ENCODE data around the gene STARD5. TPM values are rescaled to one million over a fixed set of nuclear protein-coding genes. Genes with fewer than 3 reads are reported as not detected.

Gene STARD5
- polyA plus RNA-seq, 2 of the 4 experiments (the other 2 are of a cell fraction), result 2.1 to 2.8 TPM

DNA sequence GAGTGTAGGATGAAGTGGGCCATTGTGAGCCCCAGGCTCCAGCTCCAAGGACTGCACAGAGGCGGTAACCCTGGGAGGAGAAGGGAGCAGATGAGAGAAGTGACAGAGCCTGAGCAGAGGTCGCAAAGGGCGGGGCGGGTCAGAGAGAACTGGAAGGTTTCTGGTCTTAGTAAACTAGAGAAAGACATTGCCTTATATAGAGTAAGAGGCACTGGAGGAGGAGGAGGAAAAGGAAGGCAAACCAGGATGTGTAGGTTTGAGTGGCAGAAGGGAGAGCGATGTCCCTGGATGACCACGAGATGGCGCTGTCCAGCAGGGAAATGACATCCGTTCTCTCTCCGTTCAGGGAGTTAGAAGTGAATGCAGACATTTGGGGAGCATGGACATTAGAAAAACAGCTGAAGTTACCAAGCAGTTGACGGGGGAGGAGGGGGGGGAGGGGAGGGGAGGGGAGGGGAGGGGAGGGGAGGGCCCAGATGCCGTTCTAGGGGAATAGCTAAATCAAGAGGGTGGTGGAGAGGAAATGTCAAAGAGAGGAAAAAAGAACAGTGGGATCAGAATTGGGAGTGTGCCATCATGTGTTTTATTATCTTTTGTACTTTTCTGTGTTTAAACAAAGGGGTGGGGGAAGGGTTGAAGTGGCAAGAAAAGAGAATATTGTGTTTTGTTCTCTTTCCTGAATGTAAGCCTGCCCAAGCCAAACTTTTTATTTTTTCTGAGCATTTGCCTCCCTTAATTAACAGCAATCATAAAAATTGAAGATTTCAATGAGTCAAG is 48.8 kb downstream of the STARD5 start:
- H3K4me2 ChIP-seq, result no peak overlapping the region
- H3K9me3 ChIP-seq, result peaks cover 15% of the 10 kb centered on the region; the same call in 2 of the 3 replicates
- 11% methylated on average over 11 of the region's 11 CpGs for whole genome bisulfite sequencing (ENCODE audit: missing lambda C conversion rate)
- DNase-seq (ENCODE audit: low read depth in 1 of 2, low spot score in 1 of 2) (peak; percentile 67 to 80), ATAC-seq (peak; percentile 82 to 97), FAIRE-seq (peak; percentile 100)
- H3K27ac ChIP-seq, result no peak overlapping the region
- ChIA-PET CTCF (interaction anchor here (0.6 to 20.2 kb wide), 65 partner anchors 8 to 991 kb away, joined by 3 to 361 read pairs (median 5); partner anchors contain the start of genes STARD5 and TMC3), POLR2A (no interaction called here)
- no peak overlapping the region for H3K4me3 ChIP-seq
- TF ChIP-seq, protein P1, sequence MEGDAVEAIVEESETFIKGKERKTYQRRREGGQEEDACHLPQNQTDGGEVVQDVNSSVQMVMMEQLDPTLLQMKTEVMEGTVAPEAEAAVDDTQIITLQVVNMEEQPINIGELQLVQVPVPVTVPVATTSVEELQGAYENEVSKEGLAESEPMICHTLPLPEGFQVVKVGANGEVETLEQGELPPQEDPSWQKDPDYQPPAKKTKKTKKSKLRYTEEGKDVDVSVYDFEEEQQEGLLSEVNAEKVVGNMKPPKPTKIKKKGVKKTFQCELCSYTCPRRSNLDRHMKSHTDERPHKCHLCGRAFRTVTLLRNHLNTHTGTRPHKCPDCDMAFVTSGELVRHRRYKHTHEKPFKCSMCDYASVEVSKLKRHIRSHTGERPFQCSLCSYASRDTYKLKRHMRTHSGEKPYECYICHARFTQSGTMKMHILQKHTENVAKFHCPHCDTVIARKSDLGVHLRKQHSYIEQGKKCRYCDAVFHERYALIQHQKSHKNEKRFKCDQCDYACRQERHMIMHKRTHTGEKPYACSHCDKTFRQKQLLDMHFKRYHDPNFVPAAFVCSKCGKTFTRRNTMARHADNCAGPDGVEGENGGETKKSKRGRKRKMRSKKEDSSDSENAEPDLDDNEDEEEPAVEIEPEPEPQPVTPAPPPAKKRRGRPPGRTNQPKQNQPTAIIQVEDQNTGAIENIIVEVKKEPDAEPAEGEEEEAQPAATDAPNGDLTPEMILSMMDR (IDR thresholded peaks at IDR 0.05), result peak; percentile 84
- TF ChIP-seq, protein P2, sequence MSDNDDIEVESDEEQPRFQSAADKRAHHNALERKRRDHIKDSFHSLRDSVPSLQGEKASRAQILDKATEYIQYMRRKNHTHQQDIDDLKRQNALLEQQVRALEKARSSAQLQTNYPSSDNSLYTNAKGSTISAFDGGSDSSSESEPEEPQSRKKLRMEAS (IDR thresholded peaks at IDR 0.05), result no peak
- TF ChIP-seq POLR2A (IDR thresholded peaks at IDR 0.05; ENCODE audit: low read length) (no peak), MAZ (IDR thresholded peaks at IDR 0.05; ENCODE audit: borderline replicate concordance, low read depth, low read length) (no peak), CBX8 (IDR thresholded peaks at IDR 0.05) (no peak), PHF8 (IDR thresholded peaks at IDR 0.05; ENCODE audit: borderline replicate concordance, low read depth) (no peak), MAFK (IDR thresholded peaks at IDR 0.05; ENCODE audit: partially characterized antibody) (no peak), CHD2 (IDR thresholded peaks at IDR 0.05; ENCODE audit: low read length, partially characterized antibody) (no peak), HOXB5 (CRISPR knock-in tag; IDR thresholded peaks at IDR 0.05) (no peak), FOSL2 (IDR thresholded peaks at IDR 0.05) (no peak), FOSL2 (CRISPR knock-in tag; IDR thresholded peaks at IDR 0.05) (no peak), TFCP2L1 (CRISPR knock-in tag; IDR thresholded peaks at IDR 0.05) (no peak), SMC3 (IDR thresholded peaks at IDR 0.05) (peak; percentile 95), ZFP36 (IDR thresholded peaks at IDR 0.05; ENCODE audit: borderline replicate concordance, partially characterized antibody) (no peak), ZNF302 (CRISPR knock-in tag; IDR thresholded peaks at IDR 0.05) (no peak), EP300 (IDR thresholded peaks at IDR 0.05) (no peak), CBX2 (IDR thresholded peaks at IDR 0.05; ENCODE audit: borderline replicate concordance, low read depth) (no peak), RAD21 (conservative IDR thresholded peaks at IDR 0.05 in 1 of 2, IDR thresholded peaks at IDR 0.05 in 1 of 2) (peak; percentile 94 to 97), HEYL (CRISPR knock-in tag; IDR thresholded peaks at IDR 0.05) (no peak), RARB (CRISPR knock-in tag; IDR thresholded peaks at IDR 0.05) (no peak)
- TF ChIP-seq, protein P3, sequence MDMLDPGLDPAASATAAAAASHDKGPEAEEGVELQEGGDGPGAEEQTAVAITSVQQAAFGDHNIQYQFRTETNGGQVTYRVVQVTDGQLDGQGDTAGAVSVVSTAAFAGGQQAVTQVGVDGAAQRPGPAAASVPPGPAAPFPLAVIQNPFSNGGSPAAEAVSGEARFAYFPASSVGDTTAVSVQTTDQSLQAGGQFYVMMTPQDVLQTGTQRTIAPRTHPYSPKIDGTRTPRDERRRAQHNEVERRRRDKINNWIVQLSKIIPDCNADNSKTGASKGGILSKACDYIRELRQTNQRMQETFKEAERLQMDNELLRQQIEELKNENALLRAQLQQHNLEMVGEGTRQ (IDR thresholded peaks at IDR 0.05), result no peak
- TF ChIP-seq, protein P4, sequence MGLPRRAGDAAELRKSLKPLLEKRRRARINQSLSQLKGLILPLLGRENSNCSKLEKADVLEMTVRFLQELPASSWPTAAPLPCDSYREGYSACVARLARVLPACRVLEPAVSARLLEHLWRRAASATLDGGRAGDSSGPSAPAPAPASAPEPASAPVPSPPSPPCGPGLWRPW (IDR thresholded peaks at IDR 0.05), result no peak
- TF ChIP-seq, protein P5, sequence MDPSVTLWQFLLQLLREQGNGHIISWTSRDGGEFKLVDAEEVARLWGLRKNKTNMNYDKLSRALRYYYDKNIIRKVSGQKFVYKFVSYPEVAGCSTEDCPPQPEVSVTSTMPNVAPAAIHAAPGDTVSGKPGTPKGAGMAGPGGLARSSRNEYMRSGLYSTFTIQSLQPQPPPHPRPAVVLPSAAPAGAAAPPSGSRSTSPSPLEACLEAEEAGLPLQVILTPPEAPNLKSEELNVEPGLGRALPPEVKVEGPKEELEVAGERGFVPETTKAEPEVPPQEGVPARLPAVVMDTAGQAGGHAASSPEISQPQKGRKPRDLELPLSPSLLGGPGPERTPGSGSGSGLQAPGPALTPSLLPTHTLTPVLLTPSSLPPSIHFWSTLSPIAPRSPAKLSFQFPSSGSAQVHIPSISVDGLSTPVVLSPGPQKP (IDR thresholded peaks at IDR 0.05; ENCODE audit: low read depth, low read length), result no peak
- H3K4me1 ChIP-seq, result no peaks in the 10 kb centered on the region

DNA sequence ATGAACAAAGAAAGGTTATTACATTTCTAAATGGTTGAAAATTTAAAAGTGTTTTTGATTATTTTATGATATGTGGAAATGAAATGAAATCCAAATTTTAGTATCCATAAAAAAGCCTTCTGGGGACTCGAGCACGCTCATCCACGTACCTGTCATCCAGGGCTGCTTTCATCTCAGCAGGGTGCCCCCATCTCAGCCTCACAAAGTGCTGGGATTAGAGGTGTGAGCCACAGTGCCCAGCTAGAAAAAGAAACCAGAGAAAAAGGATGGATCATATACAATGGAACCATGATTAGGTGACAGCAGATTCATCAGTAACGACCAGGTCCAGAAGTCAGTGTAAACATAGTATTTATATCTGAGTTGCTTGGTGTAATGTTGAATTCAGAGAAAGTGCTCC is 49.7 kb downstream of the STARD5 start:
- Histone ChIP-seq H3K4me1 (no peaks in the 10 kb centered on the region), H3K9me3 (peaks cover 15% of the 10 kb centered on the region; the same call in 2 of the 3 replicates), H3K4me2 (no peak overlapping the region), H3K27ac (no peak overlapping the region), H3K4me3 (no peak overlapping the region)
- no peak for FAIRE-seq
- no peak for ATAC-seq
- DNase-seq (ENCODE audit: low read depth in 1 of 2, low spot score in 1 of 2), result no peak
- CTCF ChIA-PET, result interaction anchor here (0.5 to 20.2 kb wide), 42 partner anchors 8 to 877 kb away, joined by 3 to 361 read pairs (median 9); partner anchors contain the start of gene STARD5
- WGBS (ENCODE audit: missing lambda C conversion rate), result 8% methylated on average over 4 of the region's 4 CpGs
- POLR2A ChIA-PET, result no interaction called here
- TF ChIP-seq, protein P3 (IDR thresholded peaks at IDR 0.05), result no peak
- no peak for TF ChIP-seq HDAC2 (IDR thresholded peaks at IDR 0.05)
- TF ChIP-seq, protein P6, sequence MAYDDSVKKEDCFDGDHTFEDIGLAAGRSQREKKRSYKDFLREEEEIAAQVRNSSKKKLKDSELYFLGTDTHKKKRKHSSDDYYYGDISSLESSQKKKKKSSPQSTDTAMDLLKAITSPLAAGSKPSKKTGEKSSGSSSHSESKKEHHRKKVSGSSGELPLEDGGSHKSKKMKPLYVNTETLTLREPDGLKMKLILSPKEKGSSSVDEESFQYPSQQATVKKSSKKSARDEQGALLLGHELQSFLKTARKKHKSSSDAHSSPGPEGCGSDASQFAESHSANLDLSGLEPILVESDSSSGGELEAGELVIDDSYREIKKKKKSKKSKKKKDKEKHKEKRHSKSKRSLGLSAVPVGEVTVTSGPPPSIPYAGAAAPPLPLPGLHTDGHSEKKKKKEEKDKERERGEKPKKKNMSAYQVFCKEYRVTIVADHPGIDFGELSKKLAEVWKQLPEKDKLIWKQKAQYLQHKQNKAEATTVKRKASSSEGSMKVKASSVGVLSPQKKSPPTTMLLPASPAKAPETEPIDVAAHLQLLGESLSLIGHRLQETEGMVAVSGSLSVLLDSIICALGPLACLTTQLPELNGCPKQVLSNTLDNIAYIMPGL (CRISPR knock-in tag; IDR thresholded peaks at IDR 0.05; ENCODE audit: borderline replicate concordance), result no peak
- TF ChIP-seq FOSB (CRISPR knock-in tag; IDR thresholded peaks at IDR 0.05), result no peak
- TF ChIP-seq SMC3 (IDR thresholded peaks at IDR 0.05), result no peak
- TF ChIP-seq ZNF302 (CRISPR knock-in tag; IDR thresholded peaks at IDR 0.05), result no peak
- no peak for TF ChIP-seq JUNB (IDR thresholded peaks at IDR 0.05)
- no peak for TF ChIP-seq EHF (CRISPR knock-in tag; IDR thresholded peaks at IDR 0.05)
- no peak for TF ChIP-seq NR3C1 (IDR thresholded peaks at IDR 0.05)
- no peak for TF ChIP-seq ZFP36 (IDR thresholded peaks at IDR 0.05; ENCODE audit: borderline replicate concordance, partially characterized antibody)
- TF ChIP-seq PHF8 (IDR thresholded peaks at IDR 0.05; ENCODE audit: borderline replicate concordance, low read depth), result no peak
- no peak for TF ChIP-seq GATA3 (IDR thresholded peaks at IDR 0.05; ENCODE audit: borderline replicate concordance)
- no peak for TF ChIP-seq CBX2 (IDR thresholded peaks at IDR 0.05; ENCODE audit: borderline replicate concordance, low read depth)
